ENCODE measurements around the gene UBAP1L. TPM values are rescaled to one million over a fixed set of nuclear protein-coding genes. Genes with fewer than 3 reads are reported as not detected.
"Not testable (repeated sequence)": the region's sequence is repeated elsewhere in the genome, so short reads cannot be mapped to it uniquely, and the experiment has no call there.

UBAP1L gene
- total RNA-seq, 1 donor from 2014 or later: 4.6 TPM

GRCh38 chr15:65147902-65148301 is 32.9 kb upstream of the UBAP1L start:
- no peak for TF ChIP-seq CTCF (IDR thresholded peaks at IDR 0.05; ENCODE audit: partially characterized antibody, unreplicated experiment)
- H3K27me3 Mint-ChIP-seq (ENCODE audit: unreplicated experiment): no peaks in the 10 kb centered on the region

GRCh38 chr15:65146438-65146837 is 31.4 kb upstream of the UBAP1L start:
- Mint-ChIP-seq H3K27me3 (ENCODE audit: unreplicated experiment) (no peaks in the 10 kb centered on the region), H3K27ac (ENCODE audit: unreplicated experiment) (no peak overlapping the region), H3K36me3 (ENCODE audit: unreplicated experiment) (no peaks in the 10 kb centered on the region), H3K9me3 (ENCODE audit: unreplicated experiment) (peaks cover 2% of the 10 kb centered on the region), H3K4me3 (ENCODE audit: unreplicated experiment) (no peak overlapping the region), H3K4me1 (ENCODE audit: low read depth, unreplicated experiment) (peaks cover 3% of the 10 kb centered on the region)
- TF ChIP-seq CTCF (IDR thresholded peaks at IDR 0.05; ENCODE audit: partially characterized antibody, unreplicated experiment): no peak
- no peak for DNase-seq

More at GRCh38 chr15:65147902-65148301, 32.9 kb upstream of the UBAP1L start:
- Mint-ChIP-seq H3K4me1 (ENCODE audit: low read depth, unreplicated experiment) (peaks cover 3% of the 10 kb centered on the region), H3K4me3 (ENCODE audit: unreplicated experiment) (no peak overlapping the region), H3K36me3 (ENCODE audit: unreplicated experiment) (no peaks in the 10 kb centered on the region), H3K27ac (ENCODE audit: unreplicated experiment) (no peak overlapping the region), H3K9me3 (ENCODE audit: unreplicated experiment) (peaks cover 2% of the 10 kb centered on the region)
- DNase-seq: no peak

- Mint-ChIP-seq H3K36me3 (ENCODE audit: unreplicated experiment) (peaks cover 14% of the 10 kb centered on the region), H3K9me3 (ENCODE audit: unreplicated experiment) (peaks cover 13% of the 10 kb centered on the region)
- H3K27ac Mint-ChIP-seq (ENCODE audit: unreplicated experiment); DNase-seq; H3K27me3 Mint-ChIP-seq (ENCODE audit: unreplicated experiment); H3K4me1 Mint-ChIP-seq (ENCODE audit: low read depth, unreplicated experiment); H3K4me3 Mint-ChIP-seq (ENCODE audit: unreplicated experiment): not testable (repeated sequence)
These were observed 23.6 kb upstream of the UBAP1L start for GRCh38 chr15:65138631-65139030.

GRCh38 chr15:65137893-65138292 is 22.9 kb upstream of the UBAP1L start:
- not testable (repeated sequence) for DNase-seq; H3K4me3 Mint-ChIP-seq (ENCODE audit: unreplicated experiment); H3K27me3 Mint-ChIP-seq (ENCODE audit: unreplicated experiment); H3K27ac Mint-ChIP-seq (ENCODE audit: unreplicated experiment); H3K4me1 Mint-ChIP-seq (ENCODE audit: low read depth, unreplicated experiment)
- Mint-ChIP-seq H3K9me3 (ENCODE audit: unreplicated experiment) (peaks cover 14% of the 10 kb centered on the region), H3K36me3 (ENCODE audit: unreplicated experiment) (peaks cover 14% of the 10 kb centered on the region)

GRCh38 chr15:65137089-65137488 is 22.1 kb upstream of the UBAP1L start:
- not testable (repeated sequence) for H3K4me1 Mint-ChIP-seq (ENCODE audit: low read depth, unreplicated experiment); H3K4me3 Mint-ChIP-seq (ENCODE audit: unreplicated experiment); H3K27ac Mint-ChIP-seq (ENCODE audit: unreplicated experiment); DNase-seq; H3K27me3 Mint-ChIP-seq (ENCODE audit: unreplicated experiment)
- Mint-ChIP-seq H3K36me3 (ENCODE audit: unreplicated experiment) (peaks cover 14% of the 10 kb centered on the region), H3K9me3 (ENCODE audit: unreplicated experiment) (peaks cover 14% of the 10 kb centered on the region)

GRCh38 chr15:65134538-65134937 is 19.5 kb upstream of the UBAP1L start:
- H3K4me1 Mint-ChIP-seq (ENCODE audit: low read depth, unreplicated experiment): peaks cover 8% of the 10 kb centered on the region
- H3K27ac Mint-ChIP-seq (ENCODE audit: unreplicated experiment): peak overlapping the region; percentile 96
- H3K27me3 Mint-ChIP-seq (ENCODE audit: unreplicated experiment): peaks cover 6% of the 10 kb centered on the region
- DNase-seq: no peak
- peak overlapping the region; percentile 90 for H3K4me3 Mint-ChIP-seq (ENCODE audit: unreplicated experiment)
- peaks cover 13% of the 10 kb centered on the region for H3K36me3 Mint-ChIP-seq (ENCODE audit: unreplicated experiment)
- H3K9me3 Mint-ChIP-seq (ENCODE audit: unreplicated experiment): peaks cover 14% of the 10 kb centered on the region
- no peak for TF ChIP-seq CTCF (IDR thresholded peaks at IDR 0.05; ENCODE audit: partially characterized antibody, unreplicated experiment)
